WERI-Rb-1 (cell line): Measurements from ENCODE around the gene THSD8.
A peak's percentile ranks its signal among the peaks of the same experiment; 100 is the strongest.

Source experiments
- DNase-seq: peaks from one replicate; pipeline ENCODE4 v3.0.0-alpha.2; 2020
- H3K27ac ChIP-seq: fragments of 250-450 bp; sonication (Bioruptor Pico); 2 replicates; pipeline ENCODE4 v1.5.1; 2020; ENCODE audit warnings: mild to moderate bottlenecking, moderate library complexity
- H3K27me3 ChIP-seq: fragments of 250-450 bp; sonication (Bioruptor Pico); 2 replicates; pipeline ENCODE4 v1.5.1; 2021; ENCODE audit warnings: mild to moderate bottlenecking, low read depth, moderate library complexity; ENCODE audit not compliant: insufficient read depth, severe bottlenecking
- H3K36me3 ChIP-seq: fragments of 250-450 bp; sonication (Bioruptor Pico); 2 replicates; pipeline ENCODE4 v1.5.1; 2020; ENCODE audit warnings: mild to moderate bottlenecking, moderate library complexity
- H3K4me3 ChIP-seq: 2 replicates; pipeline ENCODE4 v1.5.1; 2011; ENCODE audit warnings: low read depth, mild to moderate bottlenecking, control low read depth, low read length
- H3K9me3 ChIP-seq: fragments of 250-450 bp; sonication (Bioruptor Pico); 2 replicates; pipeline ENCODE4 v1.5.1; 2021; ENCODE audit warnings: mild to moderate bottlenecking, moderate library complexity; ENCODE audit not compliant: severe bottlenecking
- CTCF ChIP-seq: IDR thresholded peaks from 2 replicates; pipeline ENCODE4 v1.5.1; 2011; ENCODE audit warnings: low read depth, mild to moderate bottlenecking, control low read depth, inconsistent platforms, low read length

The THSD8 gene

GRCh38 chr19:12789098-12789903, 12.6 kb upstream of the THSD8 start:
- H3K27ac ChIP-seq: peak overlapping the region; percentile 96
- no peak for DNase-seq
- H3K36me3 ChIP-seq: no peaks in the 10 kb centered on the region
- peak overlapping the region; percentile 81 for H3K4me3 ChIP-seq
- no peaks in the 10 kb centered on the region for H3K9me3 ChIP-seq
- TF ChIP-seq CTCF: no peak
- H3K27me3 ChIP-seq: no peaks in the 10 kb centered on the region

GRCh38 chr19:12789904-12790619, 11.8 kb upstream of the THSD8 start:
- H3K9me3 ChIP-seq: no peaks in the 10 kb centered on the region
- H3K27me3 ChIP-seq: no peaks in the 10 kb centered on the region
- DNase-seq: peak; percentile 98
- H3K4me3 ChIP-seq: peak overlapping the region; percentile 81
- TF ChIP-seq CTCF: no peak
- no peaks in the 10 kb centered on the region for H3K36me3 ChIP-seq
- peak overlapping the region; percentile 96 for H3K27ac ChIP-seq

- Histone ChIP-seq H3K9me3 (no peaks in the 10 kb centered on the region), H3K4me3 (peak overlapping the region; percentile 81), H3K27ac (peak overlapping the region; percentile 96), H3K27me3 (no peaks in the 10 kb centered on the region), H3K36me3 (no peaks in the 10 kb centered on the region)
- no peak for TF ChIP-seq CTCF
- DNase-seq: no peak
Measured at GRCh38 chr19:12790628-12791344, 11.1 kb upstream of the THSD8 start.

GRCh38 chr19:12791345-12792050, 10.4 kb upstream of the THSD8 start, which contains the start of gene JUNB:
TSS of gene JUNB (plus strand) at chr19:12791486. CDS start at chr19:12791772, 286 bp downstream.
- Histone ChIP-seq H3K9me3 (no peaks in the 10 kb centered on the region), H3K27ac (peak within 1 kb of the TSS; percentile 96), H3K36me3 (no peaks in the 10 kb centered on the region; the same call in 1 of the 2 replicates), H3K27me3 (no peaks in the 10 kb centered on the region), H3K4me3 (peak within 1 kb of the TSS; percentile 81)
- peak; percentile 95 for DNase-seq
- no peak for TF ChIP-seq CTCF

- H3K9me3 ChIP-seq: no peaks in the 10 kb centered on the region
- H3K27me3 ChIP-seq: no peaks in the 10 kb centered on the region
- TF ChIP-seq CTCF: no peak
- peak overlapping the region; percentile 83 for H3K27ac ChIP-seq
- H3K4me3 ChIP-seq: peak overlapping the region; percentile 81
- peak; percentile 70 for DNase-seq
- peaks cover 5% of the 10 kb centered on the region for H3K36me3 ChIP-seq
Measured at GRCh38 chr19:12792051-12792852, 9.6 kb upstream of the THSD8 start.
